ENCODE data around the gene PDZD7.

GRCh38 chr10:101042118-101042517 lies 11.2 kb upstream of the PDZD7 start:
- TF ChIP-seq CTCF (IDR thresholded peaks at IDR 0.05; ENCODE audit: extremely low read depth in 1 of 2, insufficient read depth in 1 of 2, low read depth in 1 of 2, low read length in 2 of 2) (no peak), MAX (IDR thresholded peaks at IDR 0.05; ENCODE audit: insufficient read depth, insufficient read length) (no peak), POLR2A (IDR thresholded peaks at IDR 0.05; ENCODE audit: low read depth, low read length) (no peak)

Data from endothelial cell of umbilical vein (primary cell).